ENCODE data around the gene KIF12. TPM values are rescaled to one million over a fixed set of nuclear protein-coding genes. Genes with fewer than 3 reads are reported as not detected.

Gene KIF12
- total RNA-seq, 1 donor from 2014 or later, result 0.64 TPM

GRCh38 chr9:114119242-114120191 is 20.4 kb upstream of the KIF12 start:
- Mint-ChIP-seq H3K4me3 (ENCODE audit: unreplicated experiment) (no peak overlapping the region), H3K36me3 (ENCODE audit: unreplicated experiment) (no peaks in the 10 kb centered on the region), H3K4me1 (ENCODE audit: unreplicated experiment) (peaks cover 3% of the 10 kb centered on the region), H3K27me3 (ENCODE audit: unreplicated experiment) (peaks cover 39% of the 10 kb centered on the region), H3K27ac (ENCODE audit: unreplicated experiment) (no peak overlapping the region), H3K9me3 (ENCODE audit: unreplicated experiment) (no peaks in the 10 kb centered on the region)
- no peak for DNase-seq (ENCODE audit: extremely low spot score, unreplicated experiment)
- no peak for TF ChIP-seq CTCF (IDR thresholded peaks at IDR 0.05)

GRCh38 chr9:114117996-114118830 is 19.1 kb upstream of the KIF12 start:
- Mint-ChIP-seq H3K9me3 (ENCODE audit: unreplicated experiment) (no peaks in the 10 kb centered on the region), H3K4me3 (ENCODE audit: unreplicated experiment) (no peak overlapping the region), H3K27me3 (ENCODE audit: unreplicated experiment) (peaks cover 48% of the 10 kb centered on the region), H3K27ac (ENCODE audit: unreplicated experiment) (no peak overlapping the region), H3K4me1 (ENCODE audit: unreplicated experiment) (peaks cover 3% of the 10 kb centered on the region), H3K36me3 (ENCODE audit: unreplicated experiment) (no peaks in the 10 kb centered on the region)
- DNase-seq (ENCODE audit: extremely low spot score, unreplicated experiment), result no peak
- TF ChIP-seq CTCF (IDR thresholded peaks at IDR 0.05), result no peak

- no peak overlapping the region for H3K4me3 Mint-ChIP-seq (ENCODE audit: unreplicated experiment)
- no peak overlapping the region for H3K27ac Mint-ChIP-seq (ENCODE audit: unreplicated experiment)
- peaks cover 54% of the 10 kb centered on the region for H3K27me3 Mint-ChIP-seq (ENCODE audit: unreplicated experiment)
- no peaks in the 10 kb centered on the region for H3K9me3 Mint-ChIP-seq (ENCODE audit: unreplicated experiment)
- peaks cover 7% of the 10 kb centered on the region for H3K4me1 Mint-ChIP-seq (ENCODE audit: unreplicated experiment)
- DNase-seq (ENCODE audit: extremely low spot score, unreplicated experiment), result no peak
- no peak for TF ChIP-seq CTCF (IDR thresholded peaks at IDR 0.05)
- no peaks in the 10 kb centered on the region for H3K36me3 Mint-ChIP-seq (ENCODE audit: unreplicated experiment)
Observed at GRCh38 chr9:114117614-114117995, 18.5 kb upstream of the KIF12 start.

GRCh38 chr9:114116126-114116747 is 17.1 kb upstream of the KIF12 start:
- H3K36me3 Mint-ChIP-seq (ENCODE audit: unreplicated experiment), result no peaks in the 10 kb centered on the region
- DNase-seq (ENCODE audit: extremely low spot score, unreplicated experiment), result no peak
- peaks cover 5% of the 10 kb centered on the region for H3K4me1 Mint-ChIP-seq (ENCODE audit: unreplicated experiment)
- no peak overlapping the region for H3K27ac Mint-ChIP-seq (ENCODE audit: unreplicated experiment)
- no peak for TF ChIP-seq CTCF (IDR thresholded peaks at IDR 0.05)
- no peak overlapping the region for H3K4me3 Mint-ChIP-seq (ENCODE audit: unreplicated experiment)
- no peaks in the 10 kb centered on the region for H3K9me3 Mint-ChIP-seq (ENCODE audit: unreplicated experiment)
- H3K27me3 Mint-ChIP-seq (ENCODE audit: unreplicated experiment), result peaks cover 55% of the 10 kb centered on the region

Data from osteocyte (in vitro differentiated cells).